Smooth muscle cell (in vitro differentiated cells): ENCODE results near the gene AOPEP. TPM values are rescaled to one million over a fixed set of nuclear protein-coding genes. Genes with fewer than 3 reads are reported as not detected.

Experiments
- DNase-seq: peaks from one replicate; lab custom pipeline; 2025; ENCODE audit not compliant: unreplicated experiment; lab: John Stamatoyannopoulos, UW
- H2AFZ ChIP-seq: fragments of 200-600 bp; sonication (generic); 2 replicates; pipeline ENCODE4 v1.6.0; 2016; ENCODE audit warnings: antibody characterized with exemption, low read depth, mild to moderate bottlenecking
- H3F3A ChIP-seq: fragments of 200-600 bp; sonication (generic); 2 replicates; pipeline ENCODE4 v1.6.0; 2017; ENCODE audit warnings: antibody characterized with exemption, low read depth
- H3K27ac ChIP-seq: fragments of 200-600 bp; sonication (generic); 2 replicates; pipeline ENCODE4 v1.5.1; 2016; ENCODE audit warnings: low read depth, mild to moderate bottlenecking
- H3K27me3 ChIP-seq: fragments of 200-600 bp; sonication (generic); 2 replicates; pipeline ENCODE4 v1.6.1; 2016; ENCODE audit warnings: low read depth, mild to moderate bottlenecking
- H3K36me3 ChIP-seq: fragments of 200-600 bp; sonication (generic); 2 replicates; pipeline ENCODE4 v1.5.1; 2016; ENCODE audit warnings: low read depth
- H3K4me1 ChIP-seq: fragments of 200-600 bp; sonication (generic); 2 replicates; pipeline ENCODE4 v1.5.1; 2016; ENCODE audit warnings: low read depth
- H3K4me2 ChIP-seq: fragments of 200-600 bp; sonication (generic); 2 replicates; pipeline ENCODE4 v1.6.0; 2016; ENCODE audit warnings: mild to moderate bottlenecking
- H3K4me3 ChIP-seq: fragments of 200-600 bp; sonication (generic); 2 replicates; pipeline ENCODE4 v1.5.1; 2016; ENCODE audit warnings: mild to moderate bottlenecking
- H3K79me2 ChIP-seq: fragments of 200-600 bp; sonication (generic); 2 replicates; pipeline ENCODE4 v1.6.0; 2016; ENCODE audit warnings: low read depth, mild to moderate bottlenecking
- H3K9ac ChIP-seq: fragments of 200-600 bp; sonication (generic); 2 replicates; pipeline ENCODE4 v1.6.0; 2016; ENCODE audit warnings: low read depth
- H3K9me3 ChIP-seq: fragments of 200-600 bp; sonication (generic); replicated peaks from 2 replicates; pipeline ENCODE4 v1.5.1; 2016; ENCODE audit warnings: low read depth
- H4K20me1 ChIP-seq: fragments of 200-600 bp; sonication (generic); 2 replicates; pipeline ENCODE4 v1.6.0; 2016; ENCODE audit warnings: low read depth
- WGBS: methylation state at CpG from one replicate; pipeline ENCODE4 v1.1.7; 2016; ENCODE audit warnings: low lambda C conversion rate; 5-methylcytosine and 5-hydroxymethylcytosine counted together
- polyA plus RNA-seq: library from polyadenylated mRNA; unstranded; fragments of >200 nt; fragmentation: Nextera tagmentation; extraction: Ambion mirVana; gene quantifications from 2 replicates; pipeline ENCODE4 v1.2.1, GENCODE V29; 2016
- total RNA-seq: library from RNA; depleted of rRNA; stranded (reverse); fragments of >200 nt; gene quantifications from 2 replicates; pipeline ENCODE4 v1.2.3, GENCODE V29; 2014
- TF ChIP-seq, protein P1 (sequence below): fragments of 200-600 bp; sonication (generic); IDR thresholded peaks from 2 replicates; pipeline ENCODE4 v1.5.1; 2017; ENCODE audit warnings: borderline replicate concordance, mild to moderate bottlenecking, antibody characterized with exemption; ENCODE audit not compliant: insufficient read depth, poor library complexity, severe bottlenecking

Gene AOPEP
- total and polyA plus RNA-seq, 2 experiments from 2014 or later, result 52.7 to 94.9 TPM

DNA sequence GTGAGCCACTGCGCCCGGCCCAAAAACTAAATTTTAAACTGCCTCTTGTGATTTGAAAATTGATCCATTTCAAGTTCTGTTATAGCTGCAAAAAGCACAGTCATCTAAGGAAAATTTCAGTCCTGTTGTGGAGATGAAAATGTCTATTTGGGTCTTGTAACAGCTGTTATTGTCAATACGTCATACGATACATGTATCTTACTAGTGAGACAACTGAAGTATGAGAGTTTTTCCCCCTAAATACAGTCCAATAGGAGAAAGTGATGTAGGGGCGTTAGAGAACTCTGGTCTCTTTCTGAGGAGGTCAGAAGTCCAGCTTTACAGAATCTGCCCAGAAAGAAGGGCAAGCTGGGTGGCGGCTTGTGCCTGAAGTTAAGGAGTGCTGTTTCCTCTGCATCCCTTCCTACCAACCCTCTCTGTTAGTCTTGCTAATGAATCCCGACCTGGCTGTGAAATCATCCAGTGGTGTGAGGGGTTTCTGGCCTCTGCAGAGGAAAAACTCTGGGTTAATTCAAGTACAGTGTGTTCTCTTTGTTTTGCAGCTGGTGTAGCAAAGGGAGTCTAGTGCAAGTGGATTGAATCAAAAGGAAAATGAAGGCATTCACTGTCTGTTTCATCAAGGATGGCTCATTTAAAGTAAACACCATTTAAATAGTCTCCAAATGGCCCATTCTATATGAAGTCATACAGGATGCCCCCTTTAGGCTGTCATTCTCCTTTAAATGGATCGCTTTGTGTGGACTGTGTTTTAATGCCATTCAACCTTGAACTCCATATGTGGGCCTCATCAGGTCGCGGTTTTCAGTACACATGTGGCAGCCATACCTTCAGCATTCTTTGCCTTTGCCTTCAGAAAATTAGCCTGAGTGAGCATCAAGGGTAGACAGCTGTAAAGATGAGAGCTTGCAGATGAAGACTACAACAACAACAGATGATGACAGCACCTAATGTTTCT lies 59.0 kb downstream of the AOPEP start:
- no peaks in the 10 kb centered on the region for H3K36me3 ChIP-seq
- no peaks in the 10 kb centered on the region for H3K27me3 ChIP-seq
- DNase-seq, result no peak
- no peak overlapping the region for H2AFZ ChIP-seq
- no peak overlapping the region for H3K4me3 ChIP-seq
- no peak overlapping the region for H3K4me2 ChIP-seq
- H4K20me1 ChIP-seq, result no peaks in the 10 kb centered on the region
- H3F3A ChIP-seq, result peaks cover 21% of the 10 kb centered on the region
- H3K9ac ChIP-seq, result no peak overlapping the region
- TF ChIP-seq, protein P1, sequence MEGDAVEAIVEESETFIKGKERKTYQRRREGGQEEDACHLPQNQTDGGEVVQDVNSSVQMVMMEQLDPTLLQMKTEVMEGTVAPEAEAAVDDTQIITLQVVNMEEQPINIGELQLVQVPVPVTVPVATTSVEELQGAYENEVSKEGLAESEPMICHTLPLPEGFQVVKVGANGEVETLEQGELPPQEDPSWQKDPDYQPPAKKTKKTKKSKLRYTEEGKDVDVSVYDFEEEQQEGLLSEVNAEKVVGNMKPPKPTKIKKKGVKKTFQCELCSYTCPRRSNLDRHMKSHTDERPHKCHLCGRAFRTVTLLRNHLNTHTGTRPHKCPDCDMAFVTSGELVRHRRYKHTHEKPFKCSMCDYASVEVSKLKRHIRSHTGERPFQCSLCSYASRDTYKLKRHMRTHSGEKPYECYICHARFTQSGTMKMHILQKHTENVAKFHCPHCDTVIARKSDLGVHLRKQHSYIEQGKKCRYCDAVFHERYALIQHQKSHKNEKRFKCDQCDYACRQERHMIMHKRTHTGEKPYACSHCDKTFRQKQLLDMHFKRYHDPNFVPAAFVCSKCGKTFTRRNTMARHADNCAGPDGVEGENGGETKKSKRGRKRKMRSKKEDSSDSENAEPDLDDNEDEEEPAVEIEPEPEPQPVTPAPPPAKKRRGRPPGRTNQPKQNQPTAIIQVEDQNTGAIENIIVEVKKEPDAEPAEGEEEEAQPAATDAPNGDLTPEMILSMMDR, result no peak
- no peak overlapping the region for H3K27ac ChIP-seq
- 89% methylated on average over 10 of the region's 10 CpGs for WGBS
- peaks cover 13% of the 10 kb centered on the region for H3K4me1 ChIP-seq
- peaks cover 34% of the 10 kb centered on the region for H3K79me2 ChIP-seq
- no peaks in the 10 kb centered on the region for H3K9me3 ChIP-seq

GRCh38 chr9:94786586-94786985 lies 60.1 kb downstream of the AOPEP start:
- Histone ChIP-seq H3K4me2 (no peak overlapping the region), H3K4me3 (no peak overlapping the region), H3K27ac (no peak overlapping the region), H3K36me3 (no peaks in the 10 kb centered on the region), H3K9me3 (no peaks in the 10 kb centered on the region), H4K20me1 (no peaks in the 10 kb centered on the region), H3K79me2 (peaks cover 31% of the 10 kb centered on the region), H3K27me3 (no peaks in the 10 kb centered on the region), H3K4me1 (peaks cover 15% of the 10 kb centered on the region), H2AFZ (no peak overlapping the region), H3K9ac (no peak overlapping the region), H3F3A (peaks cover 15% of the 10 kb centered on the region)
- no peak for DNase-seq
- TF ChIP-seq, protein P1, result no peak
- whole genome bisulfite sequencing, result 97% methylated on average over 3 of the region's 3 CpGs

GRCh38 chr9:94787266-94787665 lies 60.8 kb downstream of the AOPEP start:
- DNase-seq, result no peak
- Histone ChIP-seq H3K79me2 (peaks cover 31% of the 10 kb centered on the region), H4K20me1 (no peaks in the 10 kb centered on the region), H3K27ac (no peak overlapping the region), H3K9ac (no peak overlapping the region), H3K4me1 (peaks cover 22% of the 10 kb centered on the region), H3K27me3 (no peaks in the 10 kb centered on the region), H3K9me3 (no peaks in the 10 kb centered on the region), H3F3A (peaks cover 15% of the 10 kb centered on the region), H2AFZ (no peak overlapping the region), H3K36me3 (no peaks in the 10 kb centered on the region), H3K4me2 (no peak overlapping the region), H3K4me3 (no peak overlapping the region)
- 89% methylated on average over 6 of the region's 6 CpGs for WGBS
- TF ChIP-seq, protein P1, result no peak
